Neutrophil (primary cell): Measurements from ENCODE around the gene INPP5B.

Experiments used
- H3K27ac ChIP-seq: fragments of 200-600 bp; sonication (generic); 2 replicates; pipeline ENCODE4 v1.5.1; 2016; ENCODE audit warnings: mild to moderate bottlenecking, moderate library complexity
- H3K27me3 ChIP-seq: fragments of 200-600 bp; sonication (generic); 2 replicates; pipeline ENCODE4 v1.6.0; 2016; ENCODE audit warnings: mild to moderate bottlenecking
- H3K36me3 ChIP-seq: fragments of 200-600 bp; sonication (generic); 2 replicates; pipeline ENCODE4 v1.5.1; 2017
- H3K4me1 ChIP-seq, 2 experiments: fragments of 200-600 bp in 1 of 2; sonication (generic) in 1 of 2; 1 replicate in 1 of 2; 2 replicates in 1 of 2; pipeline versions ENCODE4 v1.5.1 to v1.6.1; 2013 to 2016; ENCODE audit warnings: low read depth in 1 of 2, low read length in 1 of 2, mild to moderate bottlenecking in 1 of 2, moderate library complexity in 1 of 2; ENCODE audit not compliant: control insufficient read depth in 1 of 2, insufficient read depth in 1 of 2
- H3K4me3 ChIP-seq, 2 experiments: fragments of 200-600 bp in 1 of 2; sonication (generic) in 1 of 2; 1 replicate in 1 of 2; 2 replicates in 1 of 2; pipeline ENCODE4 v1.5.1; 2013 to 2016; ENCODE audit warnings: low read depth in 1 of 2, low read length in 1 of 2, mild to moderate bottlenecking in 1 of 2, moderate library complexity in 1 of 2
- H3K9me3 ChIP-seq: fragments of 200-600 bp; sonication (generic); 2 replicates; pipeline ENCODE4 v1.5.1; 2016
- CTCF ChIP-seq: fragments of 200-600 bp; sonication (generic); IDR thresholded peaks from 2 replicates; pipeline ENCODE4 v1.5.1; 2016; ENCODE audit warnings: antibody characterized with exemption

INPP5B gene

GRCh38 chr1:37958690-37959089 lies 11.8 kb upstream of the INPP5B start:
- Histone ChIP-seq H3K4me3 (no peak overlapping the region), H3K9me3 (no peaks in the 10 kb centered on the region)
- TF ChIP-seq CTCF: no peak

GRCh38 chr1:37955685-37956084 lies 8.8 kb upstream of the INPP5B start:
- H3K27me3 ChIP-seq: no peaks in the 10 kb centered on the region
- TF ChIP-seq CTCF: no peak
- H3K4me3 ChIP-seq: no peak overlapping the region
- H3K4me1 ChIP-seq: no peaks in the 10 kb centered on the region
- H3K27ac ChIP-seq: no peak overlapping the region
- no peaks in the 10 kb centered on the region for H3K9me3 ChIP-seq
- H3K36me3 ChIP-seq: peaks cover 45% of the 10 kb centered on the region

More at GRCh38 chr1:37958690-37959089, 11.8 kb upstream of the INPP5B start:
- Histone ChIP-seq H3K36me3 (peaks cover 53% of the 10 kb centered on the region), H3K27ac (no peak overlapping the region), H3K27me3 (no peaks in the 10 kb centered on the region), H3K4me1 (no peaks in the 10 kb centered on the region)

GRCh38 chr1:37954316-37954971 lies 7.6 kb upstream of the INPP5B start:
- Histone ChIP-seq H3K36me3 (peaks cover 34% of the 10 kb centered on the region), H3K27me3 (no peaks in the 10 kb centered on the region), H3K27ac (no peak overlapping the region), H3K4me3 (no peak overlapping the region), H3K4me1 (no peaks in the 10 kb centered on the region), H3K9me3 (no peaks in the 10 kb centered on the region)
- TF ChIP-seq CTCF: no peak

- no peak for TF ChIP-seq CTCF
- H3K9me3 ChIP-seq: no peaks in the 10 kb centered on the region
These were observed 5.9 kb upstream of the INPP5B start for GRCh38 chr1:37952738-37953137.

GRCh38 chr1:37951783-37952624 lies 5.2 kb upstream of the INPP5B start:
- H3K27ac ChIP-seq: no peak overlapping the region
- no peaks in the 10 kb centered on the region for H3K9me3 ChIP-seq
- H3K4me1 ChIP-seq: peaks cover 4 to 5% of the 10 kb centered on the region in 2 experiments
- H3K27me3 ChIP-seq: no peaks in the 10 kb centered on the region
- no peak for TF ChIP-seq CTCF
- H3K4me3 ChIP-seq: no peak overlapping the region
- H3K36me3 ChIP-seq: peaks cover 10% of the 10 kb centered on the region

More at GRCh38 chr1:37952738-37953137, 5.9 kb upstream of the INPP5B start:
- no peaks in the 10 kb centered on the region for H3K27me3 ChIP-seq
- no peaks in the 10 kb centered on the region for H3K4me1 ChIP-seq
- H3K4me3 ChIP-seq: no peak overlapping the region
- H3K27ac ChIP-seq: no peak overlapping the region
- peaks cover 17% of the 10 kb centered on the region for H3K36me3 ChIP-seq
